GM18907 (cell line): ENCODE data around the gene COX8C.
A peak's percentile ranks its signal among the peaks of the same experiment; 100 is the strongest.
"Not testable (repeated sequence)": the region's sequence is repeated elsewhere in the genome, so short reads cannot be mapped to it uniquely, and the experiment has no call there.

Source experiments
- ATAC-seq: cut with Tn5 transposase; IDR thresholded peaks from one replicate; pipeline ENCODE4 v1.9.1; 2021; ENCODE audit warnings: mild to moderate bottlenecking, moderate library complexity; ENCODE audit not compliant: unreplicated experiment

Gene COX8C

GRCh38 chr14:93368996-93369712, 22.2 kb downstream of the COX8C start:
- no peak for ATAC-seq

- peak; percentile 84 for ATAC-seq
These were observed 22.8 kb downstream of the COX8C start for GRCh38 chr14:93369713-93370266.

- peak; percentile 92 for ATAC-seq
These were observed 28.7 kb downstream of the COX8C start for GRCh38 chr14:93375673-93376156.

GRCh38 chr14:93379831-93380230, 32.8 kb downstream of the COX8C start:
- no peak for ATAC-seq

GRCh38 chr14:93381644-93382043, 34.7 kb downstream of the COX8C start:
- peak; percentile 55 for ATAC-seq

- ATAC-seq, result not testable (repeated sequence)
These were observed 37.3 kb downstream of the COX8C start for GRCh38 chr14:93384256-93384655.

- ATAC-seq, result no peak
These were observed 48.2 kb downstream of the COX8C start for GRCh38 chr14:93395231-93395630.

- ATAC-seq, result no peak
These were observed 49.5 kb downstream of the COX8C start for GRCh38 chr14:93396456-93396855.
